Measurements from ENCODE around the gene IQSEC2. TPM values are rescaled to one million over a fixed set of nuclear protein-coding genes. Genes with fewer than 3 reads are reported as not detected.

Gene IQSEC2
- total and polyA plus RNA-seq, 9 of the 15 experiments (the other 6 are each of a cell fraction or from before 2014, with no cell fraction given): 2.7 to 41.8 (median 20.1) TPM

- TF ChIP-seq ZNF518B (CRISPR knock-in tag; IDR thresholded peaks at IDR 0.05): no peak
- no peak for TF ChIP-seq SAFB2 (IDR thresholded peaks at IDR 0.05; ENCODE audit: borderline replicate concordance, low read depth, low read length, severe bottlenecking)
- peak in 1 of 3 experiments; percentile 24 for TF ChIP-seq YY1 (IDR thresholded peaks at IDR 0.05; ENCODE audit: borderline replicate concordance in 1 of 3, control insufficient read depth in 1 of 3, extremely low read depth in 1 of 3, insufficient read depth in 3 of 3, insufficient read length in 1 of 3, insufficient replicate concordance in 2 of 3, low read depth in 1 of 3, low read length in 2 of 3)
- TF ChIP-seq HDGF (IDR thresholded peaks at IDR 0.05): no peak
- no peak for TF ChIP-seq SRSF3 (IDR thresholded peaks at IDR 0.05; ENCODE audit: insufficient read depth, low read length)
- peak; percentile 43 for TF ChIP-seq EGR1 (conservative IDR thresholded peaks at IDR 0.05)
- peak; percentile 69; the same call in 1 of the 2 replicates for TF ChIP-seq PHF21A (IDR thresholded peaks at IDR 0.05; ENCODE audit: borderline replicate concordance, low read depth)
- TF ChIP-seq SIX5 (IDR thresholded peaks at IDR 0.05; ENCODE audit: borderline replicate concordance in 1 of 2, insufficient read depth in 1 of 2, low read depth in 1 of 2, low read length in 2 of 2): no peak
- 0 out of 2 replicates have a peak, but pooled peaks have one; percentile 19 for TF ChIP-seq HCFC1 (IDR thresholded peaks at IDR 0.05; ENCODE audit: low read depth, low read length)
- no peak for TF ChIP-seq ZNF511 (CRISPR knock-in tag; IDR thresholded peaks at IDR 0.05)
- TF ChIP-seq ZBTB7A (IDR thresholded peaks at IDR 0.05; ENCODE audit: borderline replicate concordance, control insufficient read depth, low read depth, low read length): peak; percentile 87; the same call in 1 of the 2 replicates
- TF ChIP-seq VEZF1 (CRISPR knock-in tag; IDR thresholded peaks at IDR 0.05): peak; percentile 97
- TF ChIP-seq PRPF4 (IDR thresholded peaks at IDR 0.05; ENCODE audit: insufficient read depth, low read depth, low read length, poor library complexity, severe bottlenecking): no peak
- peak; percentile 62; the same call in 1 of the 2 replicates for TF ChIP-seq SMARCE1 (IDR thresholded peaks at IDR 0.05)
- TF ChIP-seq FOXP1 (CRISPR knock-in tag; IDR thresholded peaks at IDR 0.05): 0 out of 2 replicates have a peak, but pooled peaks have one; percentile 33
- TF ChIP-seq MTA2 (IDR thresholded peaks at IDR 0.05; ENCODE audit: low read depth): peak; percentile 47
- no peak for TF ChIP-seq ZNF696 (CRISPR knock-in tag; conservative IDR thresholded peaks at IDR 0.05)
- no peak for TF ChIP-seq ASH1L (IDR thresholded peaks at IDR 0.05; ENCODE audit: borderline replicate concordance, low read depth, partially characterized antibody)
- TF ChIP-seq MYNN (IDR thresholded peaks at IDR 0.05): peak; percentile 92
- no peak for TF ChIP-seq MYNN (CRISPR knock-in tag; IDR thresholded peaks at IDR 0.05)
- TF ChIP-seq SPI1 (IDR thresholded peaks at IDR 0.05; ENCODE audit: borderline replicate concordance, low read depth, low read length): no peak
- peak; percentile 29; the same call in 1 of the 2 replicates for TF ChIP-seq SOX6 (IDR thresholded peaks at IDR 0.05)
- 0 out of 2 replicates have a peak, but pooled peaks have one; percentile 48 for TF ChIP-seq PTBP1 (IDR thresholded peaks at IDR 0.05; ENCODE audit: low read depth, low read length)
- TF ChIP-seq RUNX1 (IDR thresholded peaks at IDR 0.05; ENCODE audit: low read depth): no peak
- TF ChIP-seq TRIM24 (IDR thresholded peaks at IDR 0.05): peak; percentile 72 to 84
These were observed 25.6 kb downstream of the IQSEC2 start (continued) for GRCh38 chrX:53255738-53256191.

Measured in K562 (cell line).